Activated T-cell treated with anti-CD3 and anti-CD28 coated beads, Interleukin-2, amount 50 U/mL, for 48 hours (primary cell): ENCODE data around the gene ZBTB17.
"Not testable (repeated sequence)": the region's sequence is repeated elsewhere in the genome, so short reads cannot be mapped to it uniquely, and the experiment has no call there.

Experiments
- DNase-seq, 2 experiments: peaks; one replicate each; pipeline ENCODE4 v3.0.0-alpha.2; 2020

Gene ZBTB17

GRCh38 chr1:16011936-16012589, 36.2 kb upstream of the ZBTB17 start:
- DNase-seq = no peak

GRCh38 chr1:16010837-16011236, 34.9 kb upstream of the ZBTB17 start:
- no peak for DNase-seq

GRCh38 chr1:16009678-16010077, 33.8 kb upstream of the ZBTB17 start:
- DNase-seq = no peak

GRCh38 chr1:16009030-16009460, 33.1 kb upstream of the ZBTB17 start:
- DNase-seq = peak; percentile 85 to 88

- no peak for DNase-seq
Measured at GRCh38 chr1:16007671-16008341, 31.9 kb upstream of the ZBTB17 start.

- no peak for DNase-seq
Measured at GRCh38 chr1:16006552-16007485, 30.9 kb upstream of the ZBTB17 start.

- no peak for DNase-seq
Measured at GRCh38 chr1:16006010-16006409, 30.1 kb upstream of the ZBTB17 start.

GRCh38 chr1:16005597-16005996, 29.7 kb upstream of the ZBTB17 start:
- no peak for DNase-seq

- DNase-seq = not testable (repeated sequence)
Measured at GRCh38 chr1:16001274-16001673, 25.4 kb upstream of the ZBTB17 start.

GRCh38 chr1:15998929-15999328, 23.0 kb upstream of the ZBTB17 start:
- DNase-seq = no peak

- no peak for DNase-seq
Measured at GRCh38 chr1:15997637-15998280, 21.9 kb upstream of the ZBTB17 start.

- no peak for DNase-seq
Measured at GRCh38 chr1:15997076-15997585, 21.2 kb upstream of the ZBTB17 start.

- DNase-seq = peak; percentile 64 to 79
Measured at GRCh38 chr1:15994590-15995351, 18.9 kb upstream of the ZBTB17 start.

- no peak for DNase-seq
Measured at GRCh38 chr1:15994081-15994480, 18.2 kb upstream of the ZBTB17 start.

- no peak for DNase-seq
Measured at GRCh38 chr1:15993666-15994065, 17.8 kb upstream of the ZBTB17 start.

- no peak for DNase-seq
Measured at GRCh38 chr1:15992582-15993500, 16.9 kb upstream of the ZBTB17 start.

- no peak for DNase-seq
Measured at GRCh38 chr1:15992187-15992553, 16.3 kb upstream of the ZBTB17 start.

- DNase-seq = no peak
Measured at GRCh38 chr1:15991427-15992186, 15.7 kb upstream of the ZBTB17 start.

GRCh38 chr1:15989776-15990175, 13.9 kb upstream of the ZBTB17 start:
- DNase-seq = no peak
